Measurements from ENCODE around the gene HUS1B.
"Not testable (repeated sequence)": the region's sequence is repeated elsewhere in the genome, so short reads cannot be mapped to it uniquely, and the experiment has no call there.

The HUS1B gene

DNA sequence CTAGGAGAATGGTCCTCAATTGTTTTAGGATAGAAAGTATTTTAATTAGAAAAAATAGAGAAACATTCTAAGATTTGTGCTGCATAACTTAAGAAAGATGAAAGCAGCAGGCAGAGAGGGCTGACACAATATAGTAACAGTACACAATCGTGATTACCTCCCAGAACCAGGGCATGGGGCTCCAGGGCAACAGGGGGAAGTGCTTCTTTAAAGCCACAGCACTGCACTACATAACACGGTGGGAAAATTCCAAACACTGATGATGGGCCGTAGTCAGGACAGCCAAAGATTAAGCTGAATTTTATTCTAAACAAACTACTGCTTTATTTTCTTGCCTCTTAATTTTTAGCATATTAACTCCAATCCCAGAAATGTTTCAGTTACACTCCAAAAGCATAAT lies 21.6 kb upstream of the HUS1B start:
- DNase-seq (ENCODE audit: low read depth), result no peak

DNA sequence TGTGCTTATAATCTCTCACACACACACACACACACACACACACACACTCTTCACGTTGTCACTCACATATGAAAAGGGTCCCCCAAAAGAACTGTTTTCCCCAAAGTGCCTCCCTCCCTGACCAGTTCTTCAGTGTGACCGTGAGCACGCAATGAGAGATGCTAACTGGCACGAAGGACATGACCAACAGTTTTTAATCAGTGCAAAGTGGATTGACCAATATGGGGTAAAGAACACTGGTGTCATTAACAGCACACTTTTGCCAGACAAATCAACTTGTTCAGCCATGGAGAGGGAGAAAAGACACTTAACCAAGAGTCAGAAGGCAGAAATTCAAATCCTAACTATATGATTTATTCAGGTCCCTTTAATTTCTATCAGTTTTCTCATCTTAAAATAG lies 21.0 kb upstream of the HUS1B start:
- DNase-seq (ENCODE audit: low read depth), result no peak

DNA sequence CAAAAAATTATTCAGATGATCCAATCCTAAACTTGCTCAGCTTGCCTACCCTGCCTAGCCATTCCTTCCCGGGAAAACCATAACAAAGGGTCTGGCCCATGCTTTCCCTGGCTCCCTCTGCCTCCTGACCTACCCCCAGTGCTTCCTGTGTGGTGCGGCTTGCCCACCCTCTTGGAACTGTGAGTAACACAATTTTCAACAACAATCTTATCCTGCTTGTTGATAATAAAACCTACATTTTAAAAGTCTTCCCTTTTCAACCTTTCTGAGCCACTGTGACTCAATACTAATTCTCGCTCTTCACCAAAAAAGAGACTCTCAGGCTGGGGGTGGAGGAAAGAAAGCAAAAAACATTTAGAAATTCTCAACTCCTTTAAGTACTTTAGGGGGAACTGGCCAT lies 18.1 kb upstream of the HUS1B start:
- peak; percentile 22 for DNase-seq (ENCODE audit: low read depth)

DNA sequence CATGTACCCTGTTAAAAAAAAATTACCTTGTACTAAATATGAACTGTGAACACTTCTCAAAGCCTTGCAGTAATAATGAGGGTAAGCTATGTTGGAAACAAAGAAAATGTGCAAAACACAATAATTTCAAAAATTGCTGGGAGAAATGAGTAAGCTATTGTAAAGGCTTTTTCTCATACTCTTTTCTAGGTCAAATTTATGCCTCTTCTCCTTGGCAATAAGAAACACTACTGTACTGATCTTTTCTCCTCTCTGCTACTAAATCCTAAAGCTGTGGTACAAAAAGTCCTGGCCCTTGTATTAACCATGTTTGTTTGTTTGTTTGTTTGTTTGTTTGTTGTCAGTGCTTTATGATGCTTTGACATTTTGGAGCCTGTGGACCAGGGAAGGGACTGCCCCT lies 17.5 kb upstream of the HUS1B start:
- no peak for DNase-seq (ENCODE audit: low read depth)

DNA sequence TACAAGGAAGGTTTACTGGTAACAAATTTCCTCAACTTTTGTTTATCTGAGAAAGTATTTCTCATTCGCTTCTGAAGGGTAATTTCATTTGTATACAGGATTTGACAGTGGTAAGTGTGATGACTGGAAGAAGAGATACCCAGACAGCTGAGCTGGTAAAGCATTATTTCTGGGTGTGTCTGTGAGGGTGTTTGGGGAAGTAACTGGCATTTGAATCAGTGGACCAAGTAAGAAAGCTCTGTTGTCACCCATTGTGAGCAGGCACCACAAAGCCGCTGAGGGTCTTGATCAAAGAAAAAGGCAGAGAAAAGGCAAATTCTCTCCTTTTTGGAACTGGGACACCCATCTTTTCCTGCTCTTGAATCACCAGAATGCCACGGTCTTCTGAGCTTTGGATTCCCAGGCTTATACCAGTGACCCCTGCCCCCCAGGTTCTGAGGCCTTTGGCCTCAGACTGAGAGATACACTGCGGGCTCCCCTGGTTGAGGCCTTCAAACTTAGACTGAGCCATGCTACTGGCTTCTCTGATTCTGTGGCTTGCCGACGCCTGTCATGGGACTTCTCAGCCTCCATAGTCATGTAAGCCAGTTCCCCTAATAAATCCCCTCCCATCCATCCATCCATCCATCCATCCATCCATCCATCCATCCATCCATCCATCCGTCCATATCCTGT lies 10.5 kb upstream of the HUS1B start:
- no peak for DNase-seq (ENCODE audit: low read depth)

DNA sequence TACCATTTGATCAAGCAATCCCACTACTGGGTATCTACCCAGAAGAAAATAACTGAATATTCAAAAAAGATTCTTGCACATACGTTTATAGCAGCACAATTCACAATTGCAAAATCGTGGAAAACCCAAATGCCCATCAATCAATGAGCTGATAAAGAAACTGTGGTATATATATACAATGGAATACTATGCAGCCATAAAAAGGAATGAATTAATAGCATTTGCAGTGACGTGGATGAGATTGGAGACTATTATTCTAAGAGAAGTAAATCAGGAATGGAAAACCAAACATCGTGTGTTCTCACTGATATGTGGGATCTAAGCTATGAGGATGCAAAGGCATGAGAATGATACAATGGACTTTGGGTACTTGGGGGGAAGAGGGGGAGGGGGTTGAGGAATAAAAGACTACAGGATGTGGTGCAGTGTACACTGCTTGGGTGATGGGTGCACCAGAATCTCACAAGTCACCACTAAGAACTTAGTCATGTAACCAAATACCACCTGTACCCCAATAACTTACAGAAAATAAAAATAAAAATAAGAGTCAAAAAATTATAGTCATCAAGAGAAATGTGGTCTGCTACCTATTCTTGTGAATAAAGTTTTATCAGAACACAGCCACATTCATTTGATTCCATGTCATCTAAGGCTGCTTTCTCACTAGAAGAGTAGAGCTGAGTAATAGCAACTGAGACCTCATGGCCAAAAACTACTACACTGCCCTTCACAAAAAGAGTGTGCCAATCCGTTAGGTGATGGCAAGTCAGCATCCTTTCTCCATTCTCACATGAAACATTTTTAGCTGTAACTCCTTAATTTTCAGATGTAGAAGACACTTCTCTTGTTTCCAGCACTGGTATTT lies 8.7 kb upstream of the HUS1B start:
- DNase-seq (ENCODE audit: low read depth), result no peak

DNA sequence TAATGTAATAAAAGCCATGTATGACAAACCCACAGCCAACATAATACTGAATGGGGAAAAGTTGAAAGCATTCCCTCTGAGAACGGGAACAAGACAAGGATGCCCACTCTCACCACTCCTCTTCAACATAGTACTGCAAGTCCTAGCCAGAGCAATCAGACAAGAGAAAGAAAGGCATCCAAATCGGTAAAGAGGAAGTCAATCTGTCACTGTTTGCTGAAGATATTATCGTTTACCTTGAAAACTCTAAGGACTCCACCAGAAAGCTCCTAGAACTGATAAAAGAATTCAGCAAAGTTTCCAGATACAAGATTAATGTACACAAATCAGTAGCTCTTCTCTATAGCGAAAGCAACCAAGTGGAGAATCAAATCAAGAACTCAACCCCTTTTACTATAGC lies 6.9 kb upstream of the HUS1B start:
- not testable (repeated sequence) for DNase-seq (ENCODE audit: low read depth)

DNA sequence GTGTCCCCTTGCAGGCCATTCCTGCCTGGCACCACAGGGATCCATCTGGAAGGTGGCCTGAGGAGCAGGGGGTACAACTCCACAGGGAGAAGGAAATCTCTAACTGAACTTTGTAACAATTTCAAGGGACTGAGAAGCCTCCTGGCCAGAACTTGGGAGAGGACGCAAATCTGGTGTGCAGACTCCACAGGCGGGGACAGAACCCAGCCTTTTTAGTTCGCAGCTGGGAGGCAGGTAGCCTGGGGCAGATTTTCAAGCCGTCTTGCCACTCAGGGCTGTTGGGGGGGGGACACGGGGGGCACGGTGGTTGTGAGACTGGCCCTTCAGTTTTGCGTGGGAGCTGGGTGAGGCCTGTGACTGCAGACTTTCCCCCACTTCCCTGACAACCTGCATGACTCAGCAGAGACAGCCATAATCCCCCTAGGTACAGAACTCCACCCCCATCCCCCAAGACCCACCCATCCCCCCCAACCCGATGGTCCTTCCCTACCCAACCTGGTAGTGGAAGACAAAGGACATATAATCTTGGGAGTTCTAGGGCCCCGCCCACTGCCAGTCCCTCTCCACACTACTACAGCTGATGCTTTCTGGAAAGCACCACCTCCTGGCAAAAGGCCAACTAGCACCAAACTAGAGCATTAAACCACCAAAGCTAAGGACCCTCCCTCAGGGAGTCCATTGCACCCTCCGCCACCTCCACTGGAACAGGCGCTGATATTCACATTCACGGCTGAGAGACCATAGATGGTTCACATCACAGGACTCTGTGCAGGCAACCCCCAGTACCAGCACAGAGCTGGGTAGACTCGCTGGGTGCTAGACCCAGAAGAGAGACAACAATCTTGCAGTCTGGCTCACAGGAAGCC lies 3.0 kb upstream of the HUS1B start:
- DNase-seq (ENCODE audit: low read depth), result no peak

DNA sequence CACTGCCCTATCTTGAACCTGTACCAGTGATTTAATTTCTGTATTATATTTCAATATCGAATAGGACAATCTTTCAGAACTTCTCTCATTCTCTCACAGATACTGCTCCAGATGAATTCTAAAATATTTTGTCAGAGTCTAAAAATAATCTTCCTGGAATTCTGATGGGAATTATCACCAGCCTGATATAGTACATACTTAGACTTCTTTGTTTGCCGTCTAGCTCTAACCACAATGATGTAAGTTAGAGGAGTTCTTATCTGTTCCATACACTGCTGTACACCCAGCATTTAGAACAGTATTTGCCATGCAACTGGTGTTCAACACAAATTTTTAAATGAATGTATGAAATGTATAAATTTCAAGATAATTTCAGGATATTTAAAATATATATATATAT lies 1.3 kb upstream of the HUS1B start:
- DNase-seq (ENCODE audit: low read depth), result peak; percentile 84

DNA sequence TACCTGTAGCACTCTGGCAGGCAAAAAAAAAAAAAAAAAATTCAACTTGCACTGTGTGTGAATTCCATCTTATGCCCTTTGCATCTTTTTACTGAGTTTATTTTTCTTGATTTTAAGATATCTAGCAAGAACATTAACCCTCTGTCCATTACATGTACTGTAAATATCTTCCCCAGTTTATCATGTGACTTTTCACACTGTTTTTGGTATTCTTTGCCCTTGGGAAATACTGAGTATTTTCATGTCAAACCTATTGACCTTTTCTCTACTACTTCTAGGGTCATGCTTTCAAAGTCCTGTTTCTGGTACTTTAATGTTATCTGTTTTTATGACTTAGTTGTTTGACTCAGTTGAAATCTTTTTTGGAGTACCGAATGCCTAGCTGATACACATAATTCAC lies 843 bp upstream of the HUS1B start:
- DNase-seq (ENCODE audit: low read depth), result no peak

DNA sequence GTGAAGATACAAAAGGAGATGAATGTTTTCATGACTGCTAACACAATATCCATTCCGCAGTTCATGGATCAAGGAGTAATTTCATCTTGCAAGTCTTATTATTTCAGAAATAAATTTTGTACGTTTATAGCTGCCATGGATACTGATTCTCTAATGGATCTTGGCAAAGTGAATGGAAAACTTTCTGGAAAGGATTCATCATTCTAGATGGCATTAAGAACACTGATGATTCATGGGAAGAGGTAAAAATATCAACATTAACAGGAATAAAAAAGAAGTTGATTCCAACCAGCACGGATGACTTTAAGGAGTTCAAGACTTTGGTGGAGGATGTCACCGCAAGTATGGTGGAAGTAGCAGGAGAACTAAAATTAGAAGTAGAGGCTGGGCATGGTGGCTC lies 2.8 kb downstream of the HUS1B start:
- peak; percentile 9 for DNase-seq (ENCODE audit: low read depth)

DNA sequence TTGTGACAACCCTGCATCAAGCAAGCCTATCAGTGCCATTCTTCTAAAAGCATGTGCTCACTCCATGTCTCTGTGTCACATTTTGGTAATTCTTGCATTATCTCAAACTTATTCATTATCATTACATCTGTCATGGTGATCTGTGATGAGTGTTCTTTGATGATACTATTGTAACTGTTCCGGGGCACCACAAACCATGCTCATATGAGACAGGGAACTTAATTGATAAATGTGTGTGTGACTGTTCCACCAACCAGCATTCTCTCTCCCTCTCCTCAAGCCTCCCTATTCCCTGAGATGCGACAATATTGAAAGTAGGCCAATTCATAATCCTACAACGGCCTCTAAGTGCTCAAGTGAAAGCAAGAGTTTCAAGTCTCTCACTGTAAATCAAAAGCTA lies 4.0 kb downstream of the HUS1B start:
- no peak for DNase-seq (ENCODE audit: low read depth)

DNA sequence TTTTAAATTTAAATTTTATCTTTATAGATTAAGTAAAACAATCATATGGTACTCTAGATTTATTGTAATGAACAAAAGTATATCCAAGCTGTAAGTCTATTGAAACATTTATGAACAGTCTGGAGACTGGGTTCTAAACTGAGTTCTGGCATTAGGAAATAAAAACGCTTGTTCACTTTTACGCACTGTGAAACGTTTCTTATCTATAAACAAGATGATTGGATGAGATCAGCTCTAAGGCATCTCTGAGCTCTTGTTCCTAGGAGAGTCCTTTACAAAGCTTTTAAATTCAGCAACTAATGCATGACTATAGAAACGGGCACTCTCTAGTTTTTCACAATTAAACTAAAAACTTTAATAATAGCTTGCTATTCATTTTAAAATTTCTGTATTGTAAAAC lies 6.8 kb downstream of the HUS1B start:
- DNase-seq (ENCODE audit: low read depth), result no peak

DNA sequence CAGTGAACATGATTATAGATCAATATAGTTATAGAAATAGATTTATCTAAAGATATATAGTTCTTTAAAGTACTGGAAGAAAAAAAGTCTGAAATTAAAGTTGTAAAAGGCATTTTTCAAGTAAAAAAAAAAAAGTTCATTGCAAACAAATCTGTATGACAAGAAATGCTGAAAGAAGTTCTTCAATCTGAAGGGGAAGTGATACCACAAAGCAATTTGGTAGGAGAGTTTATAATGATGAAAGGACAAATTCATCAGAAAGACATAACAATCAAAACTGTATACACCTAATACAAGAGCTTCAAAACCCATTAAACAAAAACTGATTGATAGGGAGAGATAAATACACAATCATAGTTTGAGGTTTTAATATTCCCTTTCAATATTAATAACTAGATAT lies 14.1 kb downstream of the HUS1B start:
- DNase-seq (ENCODE audit: low read depth), result no peak

DNA sequence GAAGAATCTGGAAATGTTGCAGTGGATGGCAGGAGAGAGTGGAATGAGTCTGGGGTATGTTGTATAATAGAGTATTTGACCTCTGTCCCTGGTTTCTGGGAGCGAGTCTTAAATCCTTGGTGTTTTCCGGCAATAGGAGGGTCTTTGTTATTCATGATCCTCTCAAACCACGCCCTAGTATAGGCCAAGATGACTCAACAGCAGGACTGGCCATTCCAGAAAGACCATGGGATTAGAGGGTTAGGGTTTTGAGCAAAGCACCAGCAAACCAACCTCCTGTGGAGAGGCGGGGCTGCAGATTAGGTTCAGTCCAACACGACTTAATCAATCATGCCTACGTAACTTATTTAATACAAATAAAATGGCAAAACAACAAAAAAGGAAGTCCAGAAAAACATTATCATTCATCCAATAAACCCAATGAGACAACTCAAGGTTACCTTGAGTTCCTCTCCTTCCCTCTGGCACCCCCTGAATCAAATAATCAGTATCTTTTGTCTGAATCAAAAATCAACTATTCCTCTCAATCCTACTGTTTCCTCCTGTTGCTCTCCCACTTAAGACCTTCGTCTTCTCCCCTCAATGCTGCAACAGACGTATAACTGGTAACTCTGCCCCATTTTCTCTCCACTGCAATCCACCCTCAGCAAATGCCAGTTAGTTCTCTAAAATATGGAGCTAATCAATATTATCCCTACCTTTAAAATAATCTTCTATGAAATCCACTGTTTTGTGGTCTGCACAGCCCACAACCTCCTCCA lies 15.5 kb downstream of the HUS1B start:
- DNase-seq (ENCODE audit: low read depth), result no peak

DNA sequence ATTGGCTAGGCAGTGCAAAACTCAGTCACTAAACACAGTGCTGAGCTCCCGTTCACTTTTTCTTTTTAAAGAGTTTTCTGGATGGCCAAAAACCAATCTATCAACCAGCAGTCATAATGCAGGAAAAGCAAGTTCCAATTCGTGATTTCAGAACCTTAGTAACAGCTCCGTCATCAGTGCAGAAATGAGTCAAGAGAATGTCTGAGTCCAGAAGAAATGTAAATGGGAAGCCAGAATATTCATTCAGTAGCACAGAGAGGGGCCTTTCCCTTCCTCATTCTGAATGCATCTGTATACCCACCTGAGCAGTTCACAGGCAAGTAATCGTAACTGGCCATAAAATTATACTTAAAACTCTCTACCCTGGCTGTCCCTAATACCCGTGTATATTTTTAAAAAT lies 20.4 kb downstream of the HUS1B start:
- no peak for DNase-seq (ENCODE audit: low read depth)

DNA sequence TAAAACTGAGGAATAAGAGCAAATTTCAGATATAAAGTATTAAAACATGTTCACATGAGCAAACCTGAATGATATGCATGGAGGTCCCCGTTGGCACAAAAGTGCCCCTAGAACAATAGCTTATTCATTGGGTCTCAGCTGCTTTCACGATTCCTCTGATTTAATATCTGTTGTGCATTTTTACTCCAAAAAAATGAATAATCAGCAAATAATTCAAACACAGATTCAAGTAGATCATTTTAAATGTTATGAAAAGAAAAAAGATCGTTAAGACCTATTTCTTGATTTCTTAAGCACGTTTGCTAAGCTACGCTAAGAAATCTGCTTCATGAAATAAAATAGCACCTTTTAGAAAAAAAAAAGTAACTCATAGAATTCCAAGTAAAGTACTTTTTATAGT lies 21.7 kb downstream of the HUS1B start:
- DNase-seq (ENCODE audit: low read depth), result no peak

DNA sequence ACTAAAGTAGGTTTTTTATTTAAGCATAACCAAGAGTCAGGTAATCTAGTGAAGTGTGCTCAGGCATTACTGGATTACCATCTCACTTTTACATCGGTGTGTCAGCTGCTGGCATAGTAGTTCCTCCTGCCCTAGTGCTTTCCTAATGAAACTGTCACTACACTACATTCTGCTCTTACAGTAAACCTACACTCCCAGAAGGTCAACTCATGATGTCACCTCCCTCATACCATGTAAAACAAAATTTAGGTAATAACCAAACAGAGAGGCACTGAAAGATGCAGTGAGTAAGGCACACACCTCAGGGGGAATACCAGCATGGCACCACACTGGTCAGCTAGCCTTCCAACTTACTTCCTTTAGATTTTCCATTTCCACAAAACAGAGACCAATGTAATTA lies 23.3 kb downstream of the HUS1B start:
- DNase-seq (ENCODE audit: low read depth), result no peak

DNA sequence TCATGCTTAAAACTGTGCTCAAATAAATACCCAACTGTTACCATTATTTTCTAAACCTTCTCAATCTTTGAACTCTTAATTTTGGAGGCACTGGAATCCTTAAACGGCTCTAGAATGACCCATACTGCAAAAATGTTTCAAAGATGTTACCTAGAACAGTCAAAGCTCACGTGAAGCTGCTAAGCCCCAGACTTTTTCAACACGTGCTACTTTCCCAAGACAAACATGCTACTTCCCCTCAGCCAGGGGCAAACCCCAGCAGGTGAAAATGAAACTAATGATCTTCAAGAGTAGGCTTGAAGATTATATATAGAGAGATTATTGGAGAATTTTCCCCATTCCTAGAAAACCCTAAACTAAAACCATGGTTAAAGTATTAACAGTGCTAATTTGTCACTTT lies 28.1 kb downstream of the HUS1B start:
- no peak for DNase-seq (ENCODE audit: low read depth)

DNA sequence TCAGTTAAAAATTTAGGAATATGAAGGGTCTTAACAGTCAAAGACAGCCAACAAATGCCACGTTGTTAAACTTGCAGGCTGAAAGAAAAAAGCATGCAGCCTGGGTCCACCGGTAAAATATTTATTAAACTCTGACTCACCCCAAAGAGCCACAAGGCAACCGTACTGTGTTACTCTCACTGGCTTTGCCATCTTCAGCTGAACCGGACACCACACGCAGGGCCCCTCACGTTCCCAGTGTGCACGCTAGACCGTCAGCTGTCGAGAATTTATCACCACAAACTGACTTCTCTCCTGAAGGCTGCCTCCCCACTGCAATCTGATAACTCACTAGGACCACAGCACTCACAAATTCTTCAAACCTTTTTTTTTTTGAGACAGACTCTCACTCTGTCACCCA lies 30.7 kb downstream of the HUS1B start:
- peak; percentile 38 for DNase-seq (ENCODE audit: low read depth)

DNA sequence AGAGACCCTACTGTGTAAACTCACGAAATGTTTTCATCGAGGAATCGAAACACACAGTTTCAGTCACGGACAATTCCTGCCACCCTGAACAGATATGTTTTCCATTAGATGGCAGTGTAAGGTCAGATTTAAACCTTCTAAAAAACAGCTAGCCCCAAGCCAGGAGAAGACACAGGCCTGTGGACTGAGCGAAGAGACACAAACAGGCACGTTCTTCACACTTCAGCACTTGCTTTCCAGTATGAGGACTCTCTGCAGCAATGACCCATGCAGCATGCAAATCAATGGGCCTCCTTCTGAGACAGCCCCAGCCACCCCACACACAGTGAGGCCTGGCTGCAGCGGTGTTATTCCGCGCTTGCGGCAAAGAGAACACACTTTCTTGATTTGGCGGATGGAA lies 31.9 kb downstream of the HUS1B start:
- DNase-seq (ENCODE audit: low read depth), result peak; percentile 67

DNA sequence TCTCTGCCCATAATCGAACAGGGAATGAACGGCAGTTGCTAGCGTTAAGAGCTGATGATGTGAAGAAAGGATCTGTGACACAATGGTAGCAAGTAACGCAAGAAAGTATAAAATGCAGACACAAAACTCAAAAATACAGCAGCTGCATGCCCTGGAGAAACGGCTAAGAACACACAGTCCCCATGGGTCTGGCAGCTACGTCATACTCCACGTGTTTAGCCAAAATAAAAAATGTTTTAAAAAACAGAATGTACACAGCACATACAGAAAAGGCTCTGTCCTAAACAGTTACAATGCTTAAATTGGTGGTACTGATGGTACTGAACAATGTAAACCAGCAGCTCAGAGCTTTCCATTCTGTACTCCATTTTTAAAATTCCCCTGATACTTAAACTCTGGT lies 34.4 kb downstream of the HUS1B start:
- DNase-seq (ENCODE audit: low read depth), result no peak

All from EH (cell line).